B cell (primary cell): ENCODE results near the gene LRRC45. TPM values are rescaled to one million over a fixed set of nuclear protein-coding genes. Genes with fewer than 3 reads are reported as not detected.

Source experiments
- ATAC-seq: fragments of 200-7000 bp; cut with Tn5 transposase; one replicate; pipeline ENCODE4 v1.10.0; 2021; ENCODE audit warnings: low read depth, mild to moderate bottlenecking, moderate number of reproducible peaks, moderate library complexity
- CTCF ChIA-PET: fragments of 350-600 bp; sonication (Branson Sonifier 250); formaldehyde crosslinking; loops from one replicate; lab custom pipeline; 2021; ENCODE audit warnings: antibody characterized with exemption, inconsistent platforms; lab: Charles Lee
- POLR2A ChIA-PET: fragments of 350-600 bp; sonication (Branson Sonifier 250); formaldehyde crosslinking; loops from one replicate; lab custom pipeline; 2021; ENCODE audit warnings: antibody characterized with exemption; lab: Charles Lee
- DNase-seq: peaks from one replicate; pipeline ENCODE4 v3.0.0; 2013
- H2AFZ ChIP-seq: 2 replicates; pipeline ENCODE4 v1.6.1; 2012; ENCODE audit warnings: mild to moderate bottlenecking, low read depth, low read length; ENCODE audit not compliant: insufficient read depth, poor library complexity, severe bottlenecking
- H3K27ac ChIP-seq, 2 donors: 1 replicate in 1 of 2; 2 replicates in 1 of 2; pipeline ENCODE4 v1.5.1; 2012 to 2013; ENCODE audit warnings: low read length in 2 of 2, mild to moderate bottlenecking in 2 of 2, moderate library complexity in 1 of 2
- H3K27me3 ChIP-seq, 4 experiments: fragments of 200-600 bp in 1 of 4; sonication (generic) in 1 of 4; replicated peaks in 1 of 4; 1 replicate in 2 of 4; 2 replicates in 2 of 4; pipeline versions ENCODE4 v1.6.1 to v1.7.0; 2013 to 2016; ENCODE audit warnings: low read length in 3 of 4, mild to moderate bottlenecking in 2 of 4, mixed read lengths in 1 of 4, moderate library complexity in 1 of 4; ENCODE audit not compliant: insufficient read depth in 4 of 4, control insufficient read depth in 3 of 4; ENCODE audit errors: control extremely low read depth in 1 of 4
- H3K36me3 ChIP-seq, 2 experiments: replicated peaks in 1 of 2; 1 replicate in 1 of 2; 2 replicates in 1 of 2; pipeline versions ENCODE4 v1.6.1 to v1.7.1; 2013; ENCODE audit warnings: low read length in 1 of 2; ENCODE audit not compliant: insufficient read depth in 2 of 2, control insufficient read depth in 1 of 2; ENCODE audit errors: control extremely low read depth in 1 of 2, extremely low read depth in 1 of 2
- H3K4me1 ChIP-seq, 2 donors: fragments of 200-600 bp in 1 of 2; sonication (generic) in 1 of 2; 1 replicate in 1 of 2; 2 replicates in 1 of 2; pipeline versions ENCODE4 v1.5.1 to v1.6.1; 2013 to 2017; ENCODE audit warnings: low read length in 2 of 2; ENCODE audit not compliant: control insufficient read depth in 2 of 2, insufficient read depth in 2 of 2
- H3K4me2 ChIP-seq: replicated peaks from 2 replicates; pipeline ENCODE3; 2012; ENCODE audit warnings: mild to moderate bottlenecking, low read depth, low read length; ENCODE audit not compliant: poor library complexity, severe bottlenecking
- H3K4me3 ChIP-seq, 5 experiments: fragments of 200-600 bp in 1 of 5; sonication (generic) in 1 of 5; 1 replicate in 3 of 5; 2 replicates in 2 of 5; pipeline versions ENCODE4 v1.5.1 to v1.7.0; 2011 to 2016; ENCODE audit warnings: low read length in 4 of 5, mild to moderate bottlenecking in 4 of 5, low read depth in 2 of 5, control low read depth in 1 of 5, moderate library complexity in 1 of 5; ENCODE audit not compliant: insufficient read depth in 1 of 5; ENCODE audit errors: control extremely low read depth in 1 of 5, extremely low read depth in 1 of 5
- H3K79me2 ChIP-seq: fragments of 200-600 bp; sonication (generic); one replicate; pipeline ENCODE4 v1.6.0; 2016; ENCODE audit warnings: low read length; ENCODE audit not compliant: control insufficient read depth, insufficient read depth
- H3K9ac ChIP-seq: fragments of 200-600 bp; sonication (generic); 2 replicates; pipeline ENCODE4 v1.6.1; 2017; ENCODE audit warnings: mild to moderate bottlenecking, low read length, moderate library complexity
- H3K9me3 ChIP-seq, 3 donors: one replicate each; pipeline versions ENCODE4 v1.6.1 to v1.7.1; 2013; ENCODE audit warnings: low read length in 2 of 3; ENCODE audit not compliant: control insufficient read depth in 2 of 3, insufficient read depth in 1 of 3; ENCODE audit errors: control extremely low read depth in 1 of 3
- H4K20me1 ChIP-seq: 2 replicates; pipeline ENCODE4 v1.6.0; 2012; ENCODE audit warnings: mild to moderate bottlenecking, low read length; ENCODE audit not compliant: insufficient read depth, control insufficient read depth, poor library complexity, severe bottlenecking
- H3K27ac Mint-ChIP-seq: one replicate; pipeline ENCODE4 v1.8.0; 2021; ENCODE audit warnings: mixed read lengths
- H3K27me3 Mint-ChIP-seq: one replicate; pipeline ENCODE4 v1.8.0; 2021; ENCODE audit warnings: mixed read lengths
- H3K4me1 Mint-ChIP-seq: one replicate; pipeline ENCODE4 v1.8.0; 2021; ENCODE audit warnings: mixed read lengths
- H3K4me3 Mint-ChIP-seq: one replicate; pipeline ENCODE4 v1.8.0; 2021; ENCODE audit warnings: mixed read lengths
- H3K9me3 Mint-ChIP-seq: one replicate; pipeline ENCODE4 v1.8.0; 2022; ENCODE audit warnings: mixed read lengths; ENCODE audit not compliant: insufficient read depth
- EZH2 ChIP-seq: IDR thresholded peaks from 2 replicates; pipeline ENCODE4 v1.6.1; 2012; ENCODE audit warnings: borderline replicate concordance, low read depth, mild to moderate bottlenecking, moderate library complexity, low read length; ENCODE audit not compliant: insufficient read depth, poor library complexity, severe bottlenecking
- WGBS: methylation state at CpG from one replicate; pipeline ENCODE4 v1.1.5; 2013; ENCODE audit warnings: missing lambda C conversion rate; ENCODE audit not compliant: insufficient coverage; 5-methylcytosine and 5-hydroxymethylcytosine counted together
- intact Hi-C: fragments of 100-400 bp; cut with micrococcal nuclease; formaldehyde crosslinking; loops from one replicate; pipeline ENCODE4 v1.10.0; 2022
- polyA plus RNA-seq: library from polyadenylated mRNA; depleted of rRNA; stranded (reverse); fragments of >200 nt; gene quantifications from 2 replicates; pipeline ENCODE4 v1.2.3, GENCODE V29; 2012
- total RNA-seq, 2 donors: library from RNA; stranded (reverse); fragments of 120-200 nt in 1 of 2; gene quantifications; 1 replicate in 1 of 2; 2 replicates in 1 of 2; pipeline versions ENCODE4 v1.2.3 to v1.2.4, GENCODE V29; 2013 to 2022
- TF ChIP-seq, protein P1 (sequence below): fragments of 200-600 bp; IDR thresholded peaks from one replicate; pipeline ENCODE4 v1.8.0; 2022; ENCODE audit warnings: antibody characterized with exemption, mild to moderate bottlenecking

The LRRC45 gene
- total and polyA plus RNA-seq, 2 donors (not counting 1 experiment from before 2014, with no cell fraction given), result 19.4 to 19.6 TPM

DNA sequence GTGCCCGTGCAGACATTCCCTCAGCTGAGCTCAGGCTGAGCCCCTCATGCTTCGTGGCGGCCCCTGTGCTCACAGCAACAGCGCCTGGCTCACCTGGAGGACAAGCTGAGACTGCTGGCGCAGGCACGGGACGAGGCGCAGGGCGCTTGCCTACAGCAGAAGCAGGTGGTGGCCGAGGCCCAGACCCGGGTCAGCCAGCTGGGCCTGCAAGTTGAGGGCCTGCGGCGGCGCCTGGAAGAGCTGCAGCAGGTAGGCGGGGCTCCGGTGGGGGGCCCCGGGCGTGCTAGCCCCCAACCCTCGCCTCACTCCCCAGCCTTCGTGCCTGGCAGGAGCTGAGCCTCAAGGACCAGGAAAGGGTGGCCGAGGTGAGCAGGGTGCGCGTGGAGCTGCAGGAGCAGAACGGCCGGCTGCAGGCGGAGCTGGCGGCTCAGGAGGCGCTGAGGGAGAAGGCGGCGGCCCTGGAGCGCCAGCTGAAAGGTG, 6.9 kb downstream of the LRRC45 start:
- DNase-seq (no peak), ATAC-seq (no peak)
- intact Hi-C loops, result loop anchor here (1.0 to 10.0 kb wide), 2 partner anchors 77 to 525 kb away; no protein-coding TSS in a partner anchor
- WGBS, result 76% methylated on average over 31 of the region's 31 CpGs
- H3K4me2 ChIP-seq, result peak overlapping the region; percentile 97
- H4K20me1 ChIP-seq, result peaks cover 38% of the 10 kb centered on the region
- H3K27me3 ChIP-seq, result peaks cover 0 to 39% (median 3%) of the 10 kb centered on the region in 4 experiments
- H3K9me3 Mint-ChIP-seq, result no peaks in the 10 kb centered on the region
- peak overlapping the region; percentile 59 for H3K9ac ChIP-seq
- H3K4me1 ChIP-seq, result peaks cover 16 to 21% of the 10 kb centered on the region in 2 donors
- H3K9me3 ChIP-seq, result peaks cover 0 to 10% (median 0%) of the 10 kb centered on the region in 3 donors
- H2AFZ ChIP-seq, result peak overlapping the region; percentile 72
- no peaks in the 10 kb centered on the region for H3K36me3 ChIP-seq
- no peaks in the 10 kb centered on the region for H3K27me3 Mint-ChIP-seq
- H3K79me2 ChIP-seq, result peaks cover under 1% of the 10 kb centered on the region
- peaks cover 11% of the 10 kb centered on the region for H3K4me1 Mint-ChIP-seq
- H3K4me3 ChIP-seq, result peak overlapping the region in 3 of 5 experiments; percentile 45 to 59 (median 54)
- CTCF ChIA-PET, result interaction anchor here (0.6 to 3.0 kb wide), 13 partner anchors 9 to 206 kb away, joined by 3 to 41 read pairs (median 3); no protein-coding TSS in a partner anchor
- TF ChIP-seq, protein P1, sequence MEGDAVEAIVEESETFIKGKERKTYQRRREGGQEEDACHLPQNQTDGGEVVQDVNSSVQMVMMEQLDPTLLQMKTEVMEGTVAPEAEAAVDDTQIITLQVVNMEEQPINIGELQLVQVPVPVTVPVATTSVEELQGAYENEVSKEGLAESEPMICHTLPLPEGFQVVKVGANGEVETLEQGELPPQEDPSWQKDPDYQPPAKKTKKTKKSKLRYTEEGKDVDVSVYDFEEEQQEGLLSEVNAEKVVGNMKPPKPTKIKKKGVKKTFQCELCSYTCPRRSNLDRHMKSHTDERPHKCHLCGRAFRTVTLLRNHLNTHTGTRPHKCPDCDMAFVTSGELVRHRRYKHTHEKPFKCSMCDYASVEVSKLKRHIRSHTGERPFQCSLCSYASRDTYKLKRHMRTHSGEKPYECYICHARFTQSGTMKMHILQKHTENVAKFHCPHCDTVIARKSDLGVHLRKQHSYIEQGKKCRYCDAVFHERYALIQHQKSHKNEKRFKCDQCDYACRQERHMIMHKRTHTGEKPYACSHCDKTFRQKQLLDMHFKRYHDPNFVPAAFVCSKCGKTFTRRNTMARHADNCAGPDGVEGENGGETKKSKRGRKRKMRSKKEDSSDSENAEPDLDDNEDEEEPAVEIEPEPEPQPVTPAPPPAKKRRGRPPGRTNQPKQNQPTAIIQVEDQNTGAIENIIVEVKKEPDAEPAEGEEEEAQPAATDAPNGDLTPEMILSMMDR, result no peak
- no peak for TF ChIP-seq EZH2
- no peak overlapping the region for H3K27ac Mint-ChIP-seq
- POLR2A ChIA-PET, result no interaction called here
- H3K27ac ChIP-seq, result no peak overlapping the region
- peak overlapping the region; percentile 89 for H3K4me3 Mint-ChIP-seq
